HL-60 (cell line): ENCODE results near the gene UBXN10.
A peak's percentile ranks its signal among the peaks of the same experiment; 100 is the strongest.

Experiments used
- DNase-seq, 2 experiments: peaks; one replicate each; pipeline ENCODE4 v3.0.0-alpha.2; 2010 to 2020; ENCODE audit warnings: low read depth in 1 of 2, low spot score in 1 of 2
- H3K27ac ChIP-seq: fragments of 250-450 bp; sonication (Bioruptor Pico); replicated peaks from 2 replicates; pipeline ENCODE4 v1.5.1; 2020; ENCODE audit warnings: mild to moderate bottlenecking, moderate library complexity
- H3K27me3 ChIP-seq: fragments of 250-450 bp; sonication (Bioruptor Pico); 2 replicates; pipeline ENCODE4 v1.5.1; 2021; ENCODE audit warnings: mild to moderate bottlenecking, moderate library complexity; ENCODE audit not compliant: insufficient read depth, poor library complexity, severe bottlenecking
- H3K4me3 ChIP-seq: replicated peaks from 2 replicates; pipeline ENCODE4 v1.5.1; 2011; ENCODE audit warnings: mild to moderate bottlenecking, control low read depth, low read length; ENCODE audit not compliant: insufficient read depth
- GABPA ChIP-seq: IDR thresholded peaks from 2 replicates; pipeline ENCODE4 v1.6.1; 2012; ENCODE audit warnings: low read depth
- POLR2AphosphoS5 ChIP-seq: IDR thresholded peaks from 2 replicates; pipeline ENCODE4 v1.6.1; 2012; ENCODE audit warnings: low read depth
- SPI1 ChIP-seq: IDR thresholded peaks from 2 replicates; pipeline ENCODE4 v1.6.1; 2012; ENCODE audit warnings: low read depth, mild to moderate bottlenecking, borderline replicate concordance
- TF ChIP-seq, protein P1 (sequence below): IDR thresholded peaks from 2 replicates; pipeline ENCODE4 v1.6.1; 2012; ENCODE audit warnings: low read depth; ENCODE audit not compliant: insufficient replicate concordance
- TF ChIP-seq, protein P2 (sequence below): IDR thresholded peaks from one replicate; pipeline ENCODE4 v1.5.1; 2011; ENCODE audit warnings: low read length, control low read depth, inconsistent platforms; ENCODE audit not compliant: insufficient read depth

The UBXN10 gene

DNA sequence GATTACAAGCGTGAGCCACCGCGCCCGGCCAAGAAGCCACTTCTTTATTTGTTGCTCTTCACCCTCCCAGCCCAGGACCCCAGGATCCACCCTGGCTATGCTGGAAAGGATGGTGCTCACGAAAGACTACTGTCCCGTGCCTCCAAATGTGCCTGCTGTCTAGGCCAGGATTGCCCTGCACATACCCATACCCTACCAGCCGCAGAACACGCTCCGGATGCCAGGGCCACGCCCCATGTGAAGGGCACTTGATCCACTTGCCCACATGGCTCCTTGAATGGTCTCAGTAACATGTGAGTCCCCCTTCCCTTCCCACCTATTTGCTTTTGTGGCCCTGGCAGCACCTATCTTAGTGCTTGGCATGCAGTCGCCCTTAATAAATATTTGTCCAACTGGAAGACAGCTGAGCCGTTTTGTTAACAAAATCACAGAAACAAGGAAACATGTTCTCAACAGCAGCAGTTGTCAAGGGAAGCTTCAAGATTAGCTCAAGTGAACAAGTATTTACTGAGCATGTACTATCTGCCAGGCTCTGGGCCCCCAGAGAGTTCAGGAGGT is 13.8 kb upstream of the UBXN10 start:
- Histone ChIP-seq H3K27me3 (no peaks in the 10 kb centered on the region), H3K4me3 (no peak overlapping the region), H3K27ac (peak overlapping the region; percentile 51)
- TF ChIP-seq GABPA (no peak), SPI1 (no peak)
- TF ChIP-seq, protein P1, sequence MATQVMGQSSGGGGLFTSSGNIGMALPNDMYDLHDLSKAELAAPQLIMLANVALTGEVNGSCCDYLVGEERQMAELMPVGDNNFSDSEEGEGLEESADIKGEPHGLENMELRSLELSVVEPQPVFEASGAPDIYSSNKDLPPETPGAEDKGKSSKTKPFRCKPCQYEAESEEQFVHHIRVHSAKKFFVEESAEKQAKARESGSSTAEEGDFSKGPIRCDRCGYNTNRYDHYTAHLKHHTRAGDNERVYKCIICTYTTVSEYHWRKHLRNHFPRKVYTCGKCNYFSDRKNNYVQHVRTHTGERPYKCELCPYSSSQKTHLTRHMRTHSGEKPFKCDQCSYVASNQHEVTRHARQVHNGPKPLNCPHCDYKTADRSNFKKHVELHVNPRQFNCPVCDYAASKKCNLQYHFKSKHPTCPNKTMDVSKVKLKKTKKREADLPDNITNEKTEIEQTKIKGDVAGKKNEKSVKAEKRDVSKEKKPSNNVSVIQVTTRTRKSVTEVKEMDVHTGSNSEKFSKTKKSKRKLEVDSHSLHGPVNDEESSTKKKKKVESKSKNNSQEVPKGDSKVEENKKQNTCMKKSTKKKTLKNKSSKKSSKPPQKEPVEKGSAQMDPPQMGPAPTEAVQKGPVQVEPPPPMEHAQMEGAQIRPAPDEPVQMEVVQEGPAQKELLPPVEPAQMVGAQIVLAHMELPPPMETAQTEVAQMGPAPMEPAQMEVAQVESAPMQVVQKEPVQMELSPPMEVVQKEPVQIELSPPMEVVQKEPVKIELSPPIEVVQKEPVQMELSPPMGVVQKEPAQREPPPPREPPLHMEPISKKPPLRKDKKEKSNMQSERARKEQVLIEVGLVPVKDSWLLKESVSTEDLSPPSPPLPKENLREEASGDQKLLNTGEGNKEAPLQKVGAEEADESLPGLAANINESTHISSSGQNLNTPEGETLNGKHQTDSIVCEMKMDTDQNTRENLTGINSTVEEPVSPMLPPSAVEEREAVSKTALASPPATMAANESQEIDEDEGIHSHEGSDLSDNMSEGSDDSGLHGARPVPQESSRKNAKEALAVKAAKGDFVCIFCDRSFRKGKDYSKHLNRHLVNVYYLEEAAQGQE = no peak
- no peak for DNase-seq

DNA sequence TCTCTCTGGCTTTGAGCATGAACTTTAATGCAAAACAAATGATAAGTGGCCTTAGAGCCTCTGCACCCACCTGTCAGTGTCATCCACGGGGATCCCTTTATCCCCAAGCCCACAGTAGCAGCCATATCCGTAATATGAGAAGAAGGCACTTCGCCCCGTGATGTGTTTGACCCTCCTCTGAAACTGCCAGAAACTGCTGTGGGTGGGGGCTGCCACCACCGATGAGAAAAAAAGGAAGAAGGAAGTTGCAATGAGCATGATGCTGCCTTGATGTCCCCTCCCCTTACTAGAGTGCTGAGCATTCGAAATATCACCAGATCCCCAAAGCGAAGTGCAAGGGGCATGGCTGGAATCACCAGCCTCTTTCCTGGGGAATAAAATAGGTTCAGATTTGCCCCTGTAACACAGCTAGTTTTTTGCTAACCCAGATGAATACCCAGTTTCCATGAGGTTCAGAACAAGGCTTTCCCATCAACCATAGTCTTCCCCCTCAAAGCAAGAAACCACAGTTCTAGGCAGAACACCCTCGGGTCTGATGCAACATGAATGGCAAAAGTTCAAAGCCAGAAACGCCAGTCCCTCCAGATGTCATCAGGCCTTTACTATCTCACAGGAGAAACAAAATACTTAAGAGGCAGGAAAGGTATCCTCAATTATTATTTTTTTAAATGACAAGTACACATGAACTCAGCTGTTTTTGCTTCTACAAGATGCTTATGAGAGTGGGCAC is 10.8 kb upstream of the UBXN10 start:
- DNase-seq = peak in 1 of 2 experiments; percentile 89
- peak; percentile 76 for TF ChIP-seq POLR2AphosphoS5
- TF ChIP-seq SPI1 = peak; percentile 62; the same call in 1 of the 2 replicates
- 0 out of 2 replicates have a peak, but pooled peaks have one; percentile 45 for TF ChIP-seq GABPA
- TF ChIP-seq, protein P2, sequence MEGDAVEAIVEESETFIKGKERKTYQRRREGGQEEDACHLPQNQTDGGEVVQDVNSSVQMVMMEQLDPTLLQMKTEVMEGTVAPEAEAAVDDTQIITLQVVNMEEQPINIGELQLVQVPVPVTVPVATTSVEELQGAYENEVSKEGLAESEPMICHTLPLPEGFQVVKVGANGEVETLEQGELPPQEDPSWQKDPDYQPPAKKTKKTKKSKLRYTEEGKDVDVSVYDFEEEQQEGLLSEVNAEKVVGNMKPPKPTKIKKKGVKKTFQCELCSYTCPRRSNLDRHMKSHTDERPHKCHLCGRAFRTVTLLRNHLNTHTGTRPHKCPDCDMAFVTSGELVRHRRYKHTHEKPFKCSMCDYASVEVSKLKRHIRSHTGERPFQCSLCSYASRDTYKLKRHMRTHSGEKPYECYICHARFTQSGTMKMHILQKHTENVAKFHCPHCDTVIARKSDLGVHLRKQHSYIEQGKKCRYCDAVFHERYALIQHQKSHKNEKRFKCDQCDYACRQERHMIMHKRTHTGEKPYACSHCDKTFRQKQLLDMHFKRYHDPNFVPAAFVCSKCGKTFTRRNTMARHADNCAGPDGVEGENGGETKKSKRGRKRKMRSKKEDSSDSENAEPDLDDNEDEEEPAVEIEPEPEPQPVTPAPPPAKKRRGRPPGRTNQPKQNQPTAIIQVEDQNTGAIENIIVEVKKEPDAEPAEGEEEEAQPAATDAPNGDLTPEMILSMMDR = no peak
- TF ChIP-seq, protein P1 = peak; percentile 12
- H3K27me3 ChIP-seq = no peaks in the 10 kb centered on the region
- H3K4me3 ChIP-seq = peak overlapping the region; percentile 46
- H3K27ac ChIP-seq = peak overlapping the region; percentile 85

DNA sequence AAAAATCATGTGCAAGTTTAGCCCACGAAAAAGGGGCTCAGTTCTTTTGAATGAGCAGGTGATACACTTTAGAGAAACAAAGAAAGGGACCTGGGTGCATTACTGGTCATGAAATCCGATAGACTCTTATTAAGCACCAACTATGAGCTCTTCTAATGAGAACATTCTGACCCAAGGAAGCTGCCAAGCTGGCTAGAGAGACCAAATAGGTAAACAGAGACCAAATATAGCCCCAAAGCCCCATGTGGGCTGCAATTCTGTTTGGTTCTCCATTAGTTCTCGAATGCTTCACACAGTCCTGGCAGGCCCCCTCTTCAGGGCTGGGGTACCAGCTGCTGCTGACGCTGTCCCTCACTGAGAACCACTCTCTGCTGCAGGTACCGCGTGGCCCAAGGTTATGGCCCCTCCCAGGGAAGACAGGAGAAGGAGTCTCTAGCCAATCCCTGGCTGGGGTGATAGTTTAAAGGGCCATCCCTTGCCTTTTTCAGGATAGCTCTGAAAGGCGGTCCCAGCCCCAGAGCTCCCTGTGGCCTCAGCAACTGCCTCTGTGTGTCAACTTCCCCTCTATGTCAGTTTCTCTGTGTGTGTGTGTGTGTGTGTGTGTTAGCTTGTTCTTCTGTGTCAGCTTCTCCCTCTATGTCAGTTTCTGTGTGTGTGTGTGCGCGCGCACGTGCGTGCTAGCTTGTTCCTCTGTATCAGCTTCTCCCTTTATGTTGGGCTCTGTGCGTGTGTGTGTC is 7.1 kb upstream of the UBXN10 start:
- peak overlapping the region; percentile 42 for H3K27ac ChIP-seq
- no peak for TF ChIP-seq POLR2AphosphoS5
- TF ChIP-seq SPI1 = peak; percentile 54; the same call in 1 of the 2 replicates
- H3K4me3 ChIP-seq = no peak overlapping the region
- peak; percentile 50 to 80 for DNase-seq
- H3K27me3 ChIP-seq = no peaks in the 10 kb centered on the region

DNA sequence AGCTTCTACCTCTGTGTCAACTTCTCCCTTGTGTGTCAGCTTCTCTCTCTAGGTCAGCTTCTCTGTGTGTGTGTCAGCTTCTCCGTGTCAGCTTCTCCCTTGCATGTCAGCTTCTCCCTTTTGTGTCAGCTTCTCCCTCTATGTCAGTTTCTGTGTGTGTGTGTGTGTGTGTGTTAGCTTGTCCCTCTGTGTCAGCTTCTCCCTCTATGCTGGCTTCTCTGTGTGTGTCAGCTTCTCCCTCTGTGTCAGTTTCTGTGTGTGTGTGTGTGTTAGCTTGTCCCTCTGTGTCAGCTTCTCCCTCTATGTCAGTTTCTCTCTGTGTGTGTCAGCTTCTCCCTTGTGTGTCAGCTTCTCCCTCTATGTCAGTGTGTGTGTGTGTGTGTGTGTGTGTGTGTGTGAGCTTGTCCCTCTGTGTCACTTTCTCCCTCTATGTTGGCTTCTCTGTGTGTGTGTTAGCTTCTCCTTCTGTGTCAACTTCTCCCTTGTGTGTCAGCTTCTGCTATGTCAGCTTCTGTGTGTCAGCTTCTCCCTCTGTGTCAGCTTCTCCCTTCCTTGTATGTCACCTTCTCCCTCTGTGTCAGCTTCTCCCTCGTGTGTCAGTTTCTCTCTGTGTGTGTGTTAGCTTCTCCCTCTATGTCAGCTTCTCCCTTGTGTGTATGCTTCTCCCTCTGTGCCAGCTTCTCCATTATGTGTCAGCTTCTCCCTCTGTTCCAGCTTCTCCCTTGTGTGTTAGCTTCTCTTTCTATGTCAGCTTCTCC is 6.3 kb upstream of the UBXN10 start:
- Histone ChIP-seq H3K27ac (peak overlapping the region; percentile 42), H3K4me3 (no peak overlapping the region), H3K27me3 (no peaks in the 10 kb centered on the region)
- TF ChIP-seq, protein P2 = no peak
- no peak for TF ChIP-seq GABPA
- no peak for TF ChIP-seq POLR2AphosphoS5
- TF ChIP-seq SPI1 = no peak
- TF ChIP-seq, protein P1 = no peak
- DNase-seq = no peak
